NCI-H1092 treated with DMSO at 0.1 percent for 48 hours (cell line): ENCODE measurements around the gene ZNF578.
"Not testable (repeated sequence)": the region's sequence is repeated elsewhere in the genome, so short reads cannot be mapped to it uniquely, and the experiment has no call there.

Experiments
- DNase-seq: peaks from one replicate; lab custom pipeline; 2025; lab: John Stamatoyannopoulos, UW

Gene ZNF578

DNA sequence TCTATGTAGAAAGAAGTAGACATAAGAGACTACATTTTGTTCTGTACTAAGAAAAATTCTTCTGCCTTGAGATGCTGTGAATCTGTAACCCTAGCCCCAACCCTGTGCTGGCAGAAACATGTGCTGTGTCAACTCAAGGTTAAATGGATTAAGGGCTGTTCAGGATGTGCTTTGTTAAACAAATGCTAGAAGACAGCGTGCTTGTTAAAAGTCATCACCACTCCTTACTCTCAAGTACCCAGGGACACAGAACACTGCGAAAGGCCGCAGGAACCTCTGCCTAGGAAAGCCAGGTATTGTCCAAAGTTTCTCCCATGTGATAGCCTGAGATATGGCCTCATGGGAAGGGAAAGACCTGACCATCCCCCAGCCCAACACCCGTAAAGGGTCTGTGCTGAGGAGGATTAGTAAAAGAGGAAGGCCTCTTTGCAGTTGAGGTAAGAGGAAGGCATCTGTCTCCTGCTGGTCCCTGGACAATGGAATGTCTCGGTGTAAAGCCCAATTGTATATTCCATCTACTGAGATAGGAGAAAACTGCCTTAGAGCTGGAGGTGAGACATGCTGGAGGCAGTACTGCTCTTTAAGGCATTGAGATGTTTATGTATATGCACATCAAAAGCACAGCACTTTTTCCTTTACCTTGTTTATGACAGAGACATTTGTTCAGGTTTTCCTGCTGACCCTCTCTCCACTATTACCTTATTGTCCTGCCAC, 105.5 kb downstream of the ZNF578 start:
- not testable (repeated sequence) for DNase-seq

DNA sequence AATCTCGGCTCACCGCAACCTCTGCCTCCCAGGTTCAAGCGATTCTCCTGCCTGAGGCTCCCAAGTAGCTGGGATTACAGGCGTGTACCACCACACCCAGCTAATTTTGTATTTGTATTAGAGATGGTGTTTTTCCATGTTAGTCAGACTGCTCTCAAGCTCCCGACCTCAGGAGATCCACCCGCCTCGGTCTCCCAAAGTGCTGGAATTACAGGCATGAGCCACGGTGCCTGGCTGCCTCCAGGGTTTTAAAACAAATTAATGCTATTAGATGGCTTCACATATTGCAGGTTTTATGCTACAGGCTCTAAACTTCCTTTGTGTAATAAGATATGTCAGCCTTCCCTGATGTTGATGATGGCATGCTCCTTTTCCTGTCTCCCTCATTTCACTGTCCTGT, 108.3 kb downstream of the ZNF578 start:
- DNase-seq, result not testable (repeated sequence)
